ENCODE measurements around the gene DEFB129. TPM values are rescaled to one million over a fixed set of nuclear protein-coding genes. Genes with fewer than 3 reads are reported as not detected.

DEFB129 gene
- total RNA-seq, 4 donors from 2014 or later, result not detected

- Histone ChIP-seq H3K36me3 (peaks cover 8 to 47% (median 38%) of the 10 kb centered on the region in 4 donors), H3K4me1 (no peaks in the 10 kb centered on the region), H3K9me3 (no peaks in the 10 kb centered on the region), H3K27me3 (no peaks in the 10 kb centered on the region), H3K4me3 (no peak overlapping the region), H3K27ac (replicated peaks in 1 of 4) (no peak overlapping the region)
- intact Hi-C loops (cut with DNase I), result no loop called here
- TF ChIP-seq POLR2A (IDR thresholded peaks at IDR 0.05; ENCODE audit: low read depth) (no peak), EP300 (IDR thresholded peaks at IDR 0.05) (no peak), POLR2AphosphoS5 (IDR thresholded peaks at IDR 0.05) (no peak)
- TF ChIP-seq, protein P1, sequence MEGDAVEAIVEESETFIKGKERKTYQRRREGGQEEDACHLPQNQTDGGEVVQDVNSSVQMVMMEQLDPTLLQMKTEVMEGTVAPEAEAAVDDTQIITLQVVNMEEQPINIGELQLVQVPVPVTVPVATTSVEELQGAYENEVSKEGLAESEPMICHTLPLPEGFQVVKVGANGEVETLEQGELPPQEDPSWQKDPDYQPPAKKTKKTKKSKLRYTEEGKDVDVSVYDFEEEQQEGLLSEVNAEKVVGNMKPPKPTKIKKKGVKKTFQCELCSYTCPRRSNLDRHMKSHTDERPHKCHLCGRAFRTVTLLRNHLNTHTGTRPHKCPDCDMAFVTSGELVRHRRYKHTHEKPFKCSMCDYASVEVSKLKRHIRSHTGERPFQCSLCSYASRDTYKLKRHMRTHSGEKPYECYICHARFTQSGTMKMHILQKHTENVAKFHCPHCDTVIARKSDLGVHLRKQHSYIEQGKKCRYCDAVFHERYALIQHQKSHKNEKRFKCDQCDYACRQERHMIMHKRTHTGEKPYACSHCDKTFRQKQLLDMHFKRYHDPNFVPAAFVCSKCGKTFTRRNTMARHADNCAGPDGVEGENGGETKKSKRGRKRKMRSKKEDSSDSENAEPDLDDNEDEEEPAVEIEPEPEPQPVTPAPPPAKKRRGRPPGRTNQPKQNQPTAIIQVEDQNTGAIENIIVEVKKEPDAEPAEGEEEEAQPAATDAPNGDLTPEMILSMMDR (IDR thresholded peaks at IDR 0.05), result no peak
- WGBS, result 91% methylated on average over 7 of the region's 7 CpGs
- DNase-seq (ENCODE audit: extremely low spot score), result no peak
Measured at GRCh38 chr20:275791-276190, 48.7 kb downstream of the DEFB129 start.

GRCh38 chr20:276620-277495 is 49.8 kb downstream of the DEFB129 start:
- peaks cover 8 to 58% (median 47%) of the 10 kb centered on the region in 4 donors for H3K36me3 ChIP-seq
- 95% methylated on average over 12 of the region's 12 CpGs for WGBS
- intact Hi-C loops (cut with DNase I), result no loop called here

DNA sequence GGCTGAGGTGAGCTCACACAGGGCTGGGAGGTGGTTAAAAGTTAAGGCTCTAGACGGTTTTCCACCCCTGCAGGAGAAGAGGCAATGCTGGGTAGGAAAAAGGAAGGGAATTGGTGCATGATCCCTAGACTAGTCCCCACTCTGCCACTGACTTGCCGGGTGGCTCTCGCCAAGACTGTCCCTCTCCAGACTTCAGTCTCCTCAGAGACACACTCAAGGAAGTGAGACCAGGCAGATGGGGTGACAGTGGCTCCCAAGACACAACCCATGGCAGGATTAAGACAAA is 50.4 kb downstream of the DEFB129 start:
- no peak overlapping the region for H3K4me3 ChIP-seq
- H3K9me3 ChIP-seq, result no peaks in the 10 kb centered on the region
- 89% methylated on average over 3 of the region's 3 CpGs for WGBS
- DNase-seq (ENCODE audit: extremely low spot score), result no peak
- TF ChIP-seq, protein P1 (IDR thresholded peaks at IDR 0.05), result no peak
- TF ChIP-seq POLR2A (IDR thresholded peaks at IDR 0.05; ENCODE audit: low read depth), result no peak
- TF ChIP-seq POLR2AphosphoS5 (IDR thresholded peaks at IDR 0.05), result no peak
- TF ChIP-seq EP300 (IDR thresholded peaks at IDR 0.05), result no peak
- no peak overlapping the region for H3K27ac ChIP-seq (replicated peaks in 1 of 4)
- no peaks in the 10 kb centered on the region for H3K4me1 ChIP-seq
- no peaks in the 10 kb centered on the region for H3K27me3 ChIP-seq
- peaks cover 8 to 58% (median 48%) of the 10 kb centered on the region in 4 donors for H3K36me3 ChIP-seq
- intact Hi-C loops (cut with DNase I), result no loop called here

More at GRCh38 chr20:276620-277495, 49.8 kb downstream of the DEFB129 start:
- DNase-seq (ENCODE audit: extremely low spot score), result no peak
- Histone ChIP-seq H3K9me3 (no peaks in the 10 kb centered on the region), H3K4me1 (no peaks in the 10 kb centered on the region), H3K4me3 (no peak overlapping the region), H3K27ac (replicated peaks in 1 of 4) (no peak overlapping the region), H3K27me3 (no peaks in the 10 kb centered on the region)
- TF ChIP-seq POLR2A (IDR thresholded peaks at IDR 0.05; ENCODE audit: low read depth) (no peak), EP300 (IDR thresholded peaks at IDR 0.05) (no peak), POLR2AphosphoS5 (IDR thresholded peaks at IDR 0.05) (no peak)
- TF ChIP-seq, protein P1 (IDR thresholded peaks at IDR 0.05), result no peak

DNA sequence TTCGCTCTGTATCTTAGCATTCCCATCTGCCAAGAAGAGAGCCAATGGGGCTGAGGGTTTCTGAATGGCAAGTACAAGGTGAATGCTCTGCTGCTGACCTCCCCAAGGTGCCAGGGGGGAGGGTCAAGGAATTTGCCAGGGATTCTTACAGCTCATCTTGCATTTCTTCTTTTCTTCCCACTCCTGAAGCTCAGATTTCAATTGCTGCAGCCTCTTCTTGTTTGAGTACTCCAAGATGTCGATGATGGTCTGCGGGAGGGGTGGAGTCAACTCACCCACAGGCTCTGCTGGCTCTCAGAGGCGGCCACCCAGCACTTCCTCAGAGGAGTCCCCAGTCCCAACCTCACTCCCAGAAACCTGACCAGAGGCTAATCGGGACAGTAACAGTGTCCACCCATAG is 51.1 kb downstream of the DEFB129 start:
- TF ChIP-seq EP300 (IDR thresholded peaks at IDR 0.05) (no peak), POLR2A (IDR thresholded peaks at IDR 0.05; ENCODE audit: low read depth) (no peak), POLR2AphosphoS5 (IDR thresholded peaks at IDR 0.05) (no peak)
- TF ChIP-seq, protein P1 (IDR thresholded peaks at IDR 0.05), result no peak
- intact Hi-C loops (cut with DNase I), result no loop called here
- H3K9me3 ChIP-seq, result no peaks in the 10 kb centered on the region
- DNase-seq (ENCODE audit: extremely low spot score), result no peak
- no peaks in the 10 kb centered on the region for H3K4me1 ChIP-seq
- H3K27ac ChIP-seq (replicated peaks in 1 of 4), result no peak overlapping the region
- peaks cover 8 to 59% (median 48%) of the 10 kb centered on the region in 4 donors for H3K36me3 ChIP-seq
- no peak overlapping the region for H3K4me3 ChIP-seq
- WGBS, result 93% methylated on average over 4 of the region's 5 CpGs
- H3K27me3 ChIP-seq, result no peaks in the 10 kb centered on the region
